SK-N-MC (cell line): Measurements from ENCODE around the gene LTN1.

ENCODE experiments used
- EZH2 ChIP-seq: fragments of 200-600 bp; sonication (generic); IDR thresholded peaks from one replicate; pipeline ENCODE4 v1.6.1; 2017; ENCODE audit warnings: antibody characterized with exemption
- POLR2AphosphoS5 ChIP-seq: IDR thresholded peaks from 2 replicates; pipeline ENCODE4 v1.6.1; 2012; ENCODE audit warnings: mild to moderate bottlenecking, low read depth, low read length, borderline replicate concordance

DNA sequence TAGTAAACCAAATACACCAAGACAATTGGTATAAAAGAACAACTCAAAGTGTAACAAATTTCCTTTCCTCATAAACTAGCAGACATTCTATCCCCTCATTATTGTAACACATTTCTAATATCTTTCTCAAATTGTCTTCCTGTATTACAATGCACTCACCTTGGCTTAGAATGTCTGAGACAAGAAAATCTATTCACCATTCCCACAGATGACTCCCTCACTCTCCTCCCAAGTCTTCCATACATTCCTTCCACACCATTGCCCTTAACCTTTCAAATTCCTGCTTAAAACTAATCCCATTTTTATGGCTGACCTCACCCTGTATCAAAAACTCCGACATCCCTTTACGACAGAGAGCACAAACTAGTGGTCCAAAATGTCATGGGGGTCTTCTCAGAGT is 56.0 kb downstream of the LTN1 start:
- TF ChIP-seq POLR2AphosphoS5 (no peak), EZH2 (no peak)
